ENCODE measurements around the gene SAMD8.
A peak's percentile ranks its signal among the peaks of the same experiment; 100 is the strongest.

Gene SAMD8

GRCh38 chr10:75111365-75111906 is at the start of gene SAMD8:
Gene SAMD8 (plus strand): TSS chr10:75111656. CDS start chr10:75150529, 38,873 bp downstream.
- peak; percentile 92 for DNase-seq

GRCh38 chr10:75061709-75062505 is 49.5 kb upstream of the SAMD8 start:
- no peak for DNase-seq

- DNase-seq, result no peak
Measured at GRCh38 chr10:75062506-75063299, 48.8 kb upstream of the SAMD8 start.

GRCh38 chr10:75063461-75064230 is 47.8 kb upstream of the SAMD8 start:
- no peak for DNase-seq

GRCh38 chr10:75065076-75065475 is 46.4 kb upstream of the SAMD8 start:
- no peak for DNase-seq

- no peak for DNase-seq
Measured at GRCh38 chr10:75066271-75066670, 45.2 kb upstream of the SAMD8 start.

GRCh38 chr10:75067272-75067671 is 44.2 kb upstream of the SAMD8 start:
- DNase-seq, result no peak

- no peak for DNase-seq
Measured at GRCh38 chr10:75068523-75068922, 42.9 kb upstream of the SAMD8 start.

- no peak for DNase-seq
Measured at GRCh38 chr10:75070476-75070875, 41.0 kb upstream of the SAMD8 start.

- DNase-seq, result no peak
Measured at GRCh38 chr10:75070961-75071428, 40.5 kb upstream of the SAMD8 start.

GRCh38 chr10:75071756-75072155 is 39.7 kb upstream of the SAMD8 start:
- DNase-seq, result no peak

- no peak for DNase-seq
Measured at GRCh38 chr10:75072727-75073126, 38.7 kb upstream of the SAMD8 start.

GRCh38 chr10:75073442-75073841 is 38.0 kb upstream of the SAMD8 start:
- DNase-seq, result no peak

GRCh38 chr10:75074711-75075445 is 36.6 kb upstream of the SAMD8 start:
- no peak for DNase-seq

- DNase-seq, result no peak
Measured at GRCh38 chr10:75076348-75076747, 35.1 kb upstream of the SAMD8 start.

GRCh38 chr10:75079436-75080083 is 31.9 kb upstream of the SAMD8 start:
- DNase-seq, result no peak

- DNase-seq, result no peak
Measured at GRCh38 chr10:75080554-75080953, 30.9 kb upstream of the SAMD8 start.

- DNase-seq, result no peak
Measured at GRCh38 chr10:75081379-75081778, 30.1 kb upstream of the SAMD8 start.

- DNase-seq, result no peak
Measured at GRCh38 chr10:75083972-75084833, 27.3 kb upstream of the SAMD8 start.

GRCh38 chr10:75084834-75085384 is 26.5 kb upstream of the SAMD8 start:
- no peak for DNase-seq
